Jurkat, Clone E6-1 (cell line): ENCODE measurements around the gene ICOS.
A peak's percentile ranks its signal among the peaks of the same experiment; 100 is the strongest.
"Not testable (repeated sequence)": the region's sequence is repeated elsewhere in the genome, so short reads cannot be mapped to it uniquely, and the experiment has no call there.

ENCODE experiments used
- DNase-seq: peaks from one replicate; pipeline ENCODE4 v3.0.0-alpha.2; 2011; ENCODE audit warnings: low read depth, low spot score
- H3K4me3 ChIP-seq: 2 replicates; pipeline ENCODE4 v1.5.1; 2011; ENCODE audit warnings: mild to moderate bottlenecking, low read length, control low read depth, moderate library complexity

Gene ICOS

GRCh38 chr2:203914546-203915182 is 21.9 kb upstream of the ICOS start:
- DNase-seq: no peak

DNA sequence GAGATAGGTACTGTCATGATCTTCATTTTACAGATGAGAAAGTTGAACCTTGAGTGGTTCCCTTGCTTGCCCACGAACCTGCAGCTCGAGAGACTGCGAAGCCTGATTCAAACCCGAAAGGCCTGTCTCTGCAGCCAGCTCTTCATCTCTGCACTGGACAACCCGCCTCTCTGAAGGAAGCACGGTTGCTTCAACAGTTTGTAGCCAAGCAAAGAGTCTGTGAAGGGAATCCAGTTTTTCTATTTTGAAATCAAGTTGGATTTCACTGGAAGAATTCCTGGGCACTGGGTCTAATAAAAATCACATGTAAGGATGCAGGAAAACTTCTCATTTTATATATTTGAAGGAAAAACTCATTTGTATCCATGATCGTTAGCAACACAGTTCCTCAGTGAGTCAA is 21.3 kb upstream of the ICOS start:
- no peak for DNase-seq
- H3K4me3 ChIP-seq: no peak overlapping the region

More at GRCh38 chr2:203914546-203915182, 21.9 kb upstream of the ICOS start:
- no peak overlapping the region for H3K4me3 ChIP-seq

GRCh38 chr2:203916756-203917155 is 19.8 kb upstream of the ICOS start:
- DNase-seq: no peak
- no peak overlapping the region for H3K4me3 ChIP-seq

GRCh38 chr2:203918264-203918663 is 18.3 kb upstream of the ICOS start:
- no peak for DNase-seq
- H3K4me3 ChIP-seq: no peak overlapping the region

- DNase-seq: no peak
- no peak overlapping the region for H3K4me3 ChIP-seq
Observed at GRCh38 chr2:203918839-203919238, 17.7 kb upstream of the ICOS start.

DNA sequence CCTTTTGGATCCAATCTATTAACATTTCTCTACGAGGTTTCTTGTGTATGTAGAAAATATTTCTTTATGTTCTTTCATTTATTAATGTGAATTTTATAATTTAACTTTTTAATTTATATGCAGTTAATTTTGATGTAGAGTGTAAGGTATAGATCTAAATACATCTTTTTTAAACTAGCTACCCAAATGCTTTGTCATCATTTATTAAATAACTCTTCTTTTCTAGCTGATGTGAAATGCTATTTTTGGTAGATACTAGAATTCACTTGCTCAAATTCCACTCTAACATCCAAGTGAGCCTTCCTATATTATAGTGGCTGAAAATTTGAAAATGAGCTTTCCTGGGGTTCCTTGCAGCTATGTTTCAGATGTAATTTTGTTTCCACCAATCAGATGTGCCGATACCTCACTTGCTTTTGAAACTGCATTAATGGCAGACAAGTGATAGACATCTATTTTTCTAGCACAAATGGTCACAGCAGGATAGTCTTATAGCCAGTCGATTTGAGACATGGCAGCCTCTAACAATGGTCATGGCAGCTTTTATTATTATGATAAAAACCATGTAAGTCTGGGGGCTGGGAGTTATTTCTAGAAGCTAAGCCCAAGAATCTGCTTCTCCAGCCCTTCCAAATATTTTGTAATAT is 10.9 kb upstream of the ICOS start:
- no peak for DNase-seq

GRCh38 chr2:203928849-203929248 is 7.7 kb upstream of the ICOS start:
- H3K4me3 ChIP-seq: no peak overlapping the region
- no peak for DNase-seq

More for the DNA sequence above, 10.9 kb upstream of the ICOS start:
- H3K4me3 ChIP-seq: no peak overlapping the region

DNA sequence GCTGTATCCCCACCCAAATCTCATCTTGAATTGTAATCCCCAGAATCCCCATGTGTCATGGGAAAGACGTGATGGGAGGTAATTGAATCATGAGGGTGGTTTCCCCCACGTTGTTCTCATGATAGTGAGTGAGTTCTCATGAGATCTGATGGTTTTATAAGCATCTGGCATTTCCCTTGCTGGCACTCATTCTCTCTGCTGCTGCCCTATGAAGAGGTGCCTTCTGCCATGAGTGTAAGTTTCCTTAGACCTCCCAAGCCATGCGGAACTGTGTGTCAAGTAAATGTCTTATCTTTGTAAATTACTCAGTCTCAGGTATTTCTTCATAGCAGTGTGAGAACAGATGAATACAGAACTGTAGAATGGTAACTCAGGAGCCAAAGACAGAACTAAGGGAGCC is 5.3 kb upstream of the ICOS start:
- not testable (repeated sequence) for H3K4me3 ChIP-seq, DNase-seq

- DNase-seq: peak; percentile 40
Observed at GRCh38 chr2:203934041-203934492, 2.5 kb upstream of the ICOS start.

DNA sequence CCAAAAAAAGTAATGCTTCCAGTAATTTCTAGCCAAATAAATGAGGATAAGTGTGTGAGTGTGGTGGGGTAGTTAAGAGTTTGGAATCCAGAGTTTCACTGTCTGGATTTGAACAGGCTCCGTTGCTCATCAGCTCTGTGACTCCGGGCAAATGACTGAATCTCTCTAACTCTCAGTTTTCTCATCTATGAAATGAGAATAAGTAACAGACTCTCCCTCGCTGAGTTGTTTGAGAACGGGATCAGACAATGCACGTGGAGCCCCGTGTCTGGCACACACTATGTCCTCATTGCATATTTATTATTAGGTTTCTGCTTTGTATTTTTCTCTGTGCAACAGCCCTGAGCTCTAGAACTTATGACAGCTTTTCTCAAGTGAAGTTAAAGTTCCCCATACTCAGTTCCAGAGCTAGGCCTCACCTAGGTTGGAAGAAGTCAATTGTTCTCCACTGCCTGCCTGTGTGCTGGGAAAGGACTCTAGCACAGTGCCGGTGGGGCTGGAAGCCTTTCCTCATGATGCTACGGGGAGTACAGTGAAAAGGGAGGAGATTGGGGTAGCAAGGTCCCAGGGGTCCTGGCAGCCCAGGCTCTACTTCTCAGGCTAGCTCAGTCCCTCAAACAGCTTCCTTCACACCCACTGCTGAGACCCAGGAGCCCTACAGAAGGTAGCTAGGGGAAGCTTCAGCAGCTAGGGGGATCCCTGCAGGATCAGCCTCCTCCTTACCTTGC is 1.7 kb upstream of the ICOS start:
- no peak overlapping the region for H3K4me3 ChIP-seq

More at GRCh38 chr2:203934041-203934492, 2.5 kb upstream of the ICOS start:
- no peak overlapping the region for H3K4me3 ChIP-seq

GRCh38 chr2:203935568-203935967 is 995 bp upstream of the ICOS start:
- DNase-seq: no peak
- H3K4me3 ChIP-seq: no peak overlapping the region

More for the DNA sequence above, 1.7 kb upstream of the ICOS start:
- no peak for DNase-seq

- H3K4me3 ChIP-seq: no peak overlapping the region
- no peak for DNase-seq
Observed at GRCh38 chr2:203936949-203937348, 386 bp downstream of the ICOS start.

- H3K4me3 ChIP-seq: no peak overlapping the region
- no peak for DNase-seq
Observed at GRCh38 chr2:203937788-203938187, 1.2 kb downstream of the ICOS start.

- no peak overlapping the region for H3K4me3 ChIP-seq
- no peak for DNase-seq
Observed at GRCh38 chr2:203940039-203940438, 3.5 kb downstream of the ICOS start.

- not testable (repeated sequence) for H3K4me3 ChIP-seq, DNase-seq
Observed at GRCh38 chr2:203943493-203944382, 7.2 kb downstream of the ICOS start.

DNA sequence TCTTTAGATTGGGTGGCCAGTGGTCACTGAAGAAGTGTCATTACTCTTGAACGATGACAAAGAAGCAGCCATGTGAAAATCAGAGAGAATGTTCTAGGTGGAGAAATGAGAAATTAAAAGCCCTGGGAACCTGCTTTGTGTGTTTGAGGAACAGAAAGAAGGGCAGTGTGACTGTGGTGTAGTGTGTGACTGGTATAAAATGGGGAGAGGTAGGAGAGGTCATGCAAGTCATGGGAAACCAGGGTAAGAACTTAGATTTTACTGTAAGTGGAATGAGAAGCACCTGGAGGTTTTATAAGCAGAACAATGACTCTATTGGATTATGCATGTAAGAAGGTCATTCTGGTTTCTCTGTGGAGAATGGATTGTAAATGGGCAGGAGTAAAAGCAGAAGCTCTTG is 12.2 kb downstream of the ICOS start:
- DNase-seq: no peak
- H3K4me3 ChIP-seq: no peak overlapping the region

- no peak for DNase-seq
- no peak overlapping the region for H3K4me3 ChIP-seq
Observed at GRCh38 chr2:203949228-203949627, 12.7 kb downstream of the ICOS start.

DNA sequence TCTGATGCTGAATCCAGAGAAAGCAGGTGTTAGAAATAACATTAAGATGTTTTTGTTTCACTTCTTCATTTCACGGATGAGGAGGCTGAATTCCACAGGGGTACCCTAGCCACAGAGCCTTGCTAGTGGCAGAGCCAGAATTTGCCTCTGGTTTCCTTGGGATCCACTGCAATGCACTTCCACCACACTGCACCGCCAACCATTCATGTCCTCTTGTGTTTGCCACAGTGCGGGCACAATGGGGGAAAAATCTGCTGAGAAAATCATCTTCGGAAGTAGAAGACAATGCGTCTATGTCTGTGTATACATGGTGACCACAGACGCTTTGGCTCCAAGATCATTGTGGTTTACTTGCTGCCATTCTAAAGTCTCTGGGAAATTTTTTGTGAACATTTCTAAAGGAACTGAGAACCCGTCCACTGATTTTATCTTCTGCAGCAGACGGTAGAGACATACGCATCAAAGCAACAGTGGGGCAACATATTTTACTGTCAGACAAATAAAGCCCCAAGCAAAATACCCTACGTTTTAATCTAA is 14.9 kb downstream of the ICOS start:
- H3K4me3 ChIP-seq: peak overlapping the region; percentile 1
- peak; percentile 95 for DNase-seq

DNA sequence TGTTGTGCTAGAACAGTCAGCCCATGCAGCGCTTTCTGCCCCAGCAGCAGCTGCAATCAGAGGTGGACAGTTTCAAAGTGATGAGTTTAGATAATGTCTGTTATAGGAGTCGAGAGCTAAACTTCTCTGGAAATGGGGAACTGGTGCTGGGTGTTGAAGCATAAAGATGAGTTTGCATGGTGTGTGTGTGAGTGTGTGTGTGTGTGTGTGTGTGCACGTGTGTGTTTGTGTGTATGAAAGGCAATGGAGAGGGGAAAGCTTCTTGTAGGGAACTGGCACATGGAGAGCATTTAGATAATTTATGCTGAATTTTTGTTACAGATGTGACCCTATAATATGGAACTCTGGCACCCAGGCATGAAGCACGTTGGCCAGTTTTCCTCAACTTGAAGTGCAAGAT is 22.7 kb downstream of the ICOS start:
- H3K4me3 ChIP-seq: no peak overlapping the region

More for the DNA sequence above, 22.7 kb downstream of the ICOS start:
- no peak for DNase-seq
